ENCODE results near the gene ZBTB45.
A peak's percentile ranks its signal among the peaks of the same experiment; 100 is the strongest.

The ZBTB45 gene

GRCh38 chr19:58519355-58520256 is at the start of gene ZBTB45:
ZBTB45 (minus strand) TSS chr19:58519810; CDS start chr19:58517673, 2,137 bp downstream.
- DNase-seq: peak; percentile 96

DNA sequence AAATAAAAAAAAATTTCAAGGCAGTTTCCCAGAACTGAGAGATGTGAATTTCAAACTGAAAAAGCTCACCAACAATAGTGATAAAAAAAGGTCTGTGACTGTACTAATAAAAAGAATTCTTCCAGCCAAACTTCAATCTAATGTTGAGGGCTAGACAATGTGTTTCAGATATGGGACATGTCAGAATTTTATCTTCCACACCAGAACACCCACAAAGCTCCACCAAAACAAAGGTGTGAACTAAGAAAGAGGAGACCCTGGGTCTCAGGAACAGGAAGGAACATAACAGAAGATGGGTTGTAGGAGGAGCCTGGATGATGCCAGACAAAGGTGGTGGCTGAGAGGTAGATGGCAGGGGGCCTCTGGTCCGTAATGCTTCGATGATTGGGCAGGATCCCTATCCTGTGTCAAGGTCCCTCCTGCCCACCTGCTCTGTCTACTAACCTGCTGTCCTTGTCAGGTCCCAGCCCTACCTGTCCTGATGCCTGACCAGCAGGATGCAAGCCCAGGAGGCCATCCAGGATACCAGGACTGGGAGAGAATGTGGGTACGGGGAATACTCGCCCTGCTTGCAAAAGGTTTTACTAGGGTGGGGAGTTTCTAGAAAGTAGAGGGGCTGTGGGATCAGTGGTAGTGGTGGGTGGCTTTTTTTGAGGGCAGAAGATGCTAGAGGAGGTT is 49.0 kb upstream of the ZBTB45 start:
- DNase-seq: no peak

DNA sequence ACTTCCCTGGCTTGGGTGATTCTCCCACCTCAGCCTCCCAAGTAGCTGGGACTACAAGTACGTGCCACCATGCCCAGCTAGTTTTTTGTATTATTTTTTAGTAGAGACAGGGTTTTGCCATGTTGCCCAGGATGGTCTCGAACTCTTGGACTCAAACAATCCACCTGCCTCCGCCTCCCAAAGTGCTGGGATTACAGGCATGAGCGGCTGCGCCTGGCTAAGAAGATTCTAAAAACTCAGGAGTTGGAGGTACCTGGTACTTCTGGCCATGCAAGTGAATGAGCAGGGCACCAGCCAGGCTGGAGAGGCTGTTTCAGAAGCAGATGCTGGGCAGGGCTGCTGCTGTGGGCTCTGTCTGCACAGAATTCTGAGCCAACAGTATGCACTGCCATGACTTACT is 47.4 kb upstream of the ZBTB45 start:
- no peak for DNase-seq

- no peak for DNase-seq
Measured at GRCh38 chr19:58563823-58564222, 44.2 kb upstream of the ZBTB45 start.

GRCh38 chr19:58563034-58563573 is 43.5 kb upstream of the ZBTB45 start:
- no peak for DNase-seq

DNA sequence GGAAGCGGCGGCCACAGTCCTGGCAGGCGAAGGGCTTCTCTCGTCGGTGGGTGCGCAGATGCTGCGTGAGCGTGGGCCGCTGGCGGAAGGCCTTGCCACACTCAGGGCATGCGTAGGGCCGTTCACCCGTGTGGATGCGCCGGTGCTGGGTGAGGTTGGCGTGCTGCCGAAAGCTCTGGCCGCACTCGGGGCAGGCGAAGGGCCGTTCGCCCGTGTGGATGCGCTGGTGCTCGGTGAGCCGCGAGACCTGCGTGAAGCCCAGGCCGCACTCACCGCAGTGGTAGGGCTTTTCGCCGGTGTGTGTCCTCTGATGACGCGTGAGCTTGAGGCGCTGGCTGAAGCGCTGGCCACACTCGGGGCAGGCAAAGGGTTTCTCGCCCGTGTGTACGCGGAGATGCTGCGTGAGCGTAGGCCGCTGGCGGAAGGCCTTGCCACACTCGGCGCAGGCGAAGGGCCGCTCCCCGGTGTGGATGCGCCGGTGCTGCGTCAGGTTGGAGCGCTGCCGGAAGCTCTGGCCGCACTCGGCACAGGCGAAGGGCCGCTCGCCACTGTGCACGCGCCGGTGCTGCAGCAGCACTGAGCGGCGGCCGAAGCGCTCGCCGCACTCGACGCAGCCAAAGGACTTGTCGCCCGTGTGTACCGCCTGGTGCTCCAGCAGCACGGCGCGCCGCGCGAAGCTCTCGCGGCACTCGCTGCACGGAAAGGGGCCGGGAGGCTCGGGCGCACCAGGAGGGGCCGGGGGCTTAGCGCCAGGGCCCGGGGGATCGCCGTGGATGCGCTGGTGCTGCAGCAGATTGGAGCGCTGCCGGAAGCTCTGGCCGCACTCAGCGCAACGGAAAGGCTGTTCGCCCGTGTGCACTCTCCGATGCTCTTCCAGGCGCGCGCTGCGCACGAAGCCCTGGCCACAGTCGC is 42.8 kb upstream of the ZBTB45 start:
- DNase-seq: no peak

- DNase-seq: no peak
Measured at GRCh38 chr19:58561373-58562121, 41.9 kb upstream of the ZBTB45 start.

- DNase-seq: no peak
Measured at GRCh38 chr19:58560921-58561320, 41.3 kb upstream of the ZBTB45 start.

DNA sequence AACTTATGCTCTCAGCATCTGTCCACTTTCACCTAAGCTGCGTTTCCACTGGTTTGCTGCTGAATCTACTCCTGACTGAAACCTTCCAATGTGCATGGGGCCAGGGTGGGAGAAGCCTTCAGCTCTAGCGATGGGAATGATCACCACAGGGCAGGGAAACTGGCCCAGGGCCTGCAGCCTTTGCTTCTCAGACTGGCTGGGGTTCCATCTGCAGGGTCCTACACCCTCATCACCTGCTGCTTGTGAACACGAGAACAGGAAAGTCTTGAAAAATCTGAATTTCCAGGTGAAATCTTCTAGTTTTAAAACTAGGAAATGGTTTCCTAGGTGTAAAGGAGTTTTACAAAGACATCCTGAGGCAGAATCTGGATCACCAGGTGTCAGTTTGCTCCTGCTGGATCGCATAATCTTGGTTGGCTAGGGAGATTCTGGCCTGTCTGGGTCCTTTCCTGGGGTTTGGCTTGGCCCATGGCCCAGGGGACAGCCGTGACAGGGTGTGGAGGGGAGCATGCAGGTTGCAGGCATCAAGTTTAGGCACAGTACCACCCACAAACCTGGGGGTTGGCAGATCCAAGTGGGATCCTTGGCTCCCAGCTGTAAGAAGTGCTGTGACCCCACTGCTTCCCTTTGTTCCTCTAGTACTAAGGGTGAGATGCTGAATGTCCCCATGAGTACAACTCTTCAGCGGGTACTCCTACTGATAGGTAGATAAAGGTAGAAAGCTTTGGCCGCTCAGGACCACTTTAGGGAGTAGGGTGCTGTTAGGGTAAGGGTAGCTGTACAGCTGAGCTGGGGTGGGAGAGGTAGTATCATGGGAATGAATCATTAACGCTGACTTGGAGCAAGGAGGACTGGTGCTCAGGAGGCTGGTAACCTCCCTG is 40.6 kb upstream of the ZBTB45 start:
- no peak for DNase-seq

DNA sequence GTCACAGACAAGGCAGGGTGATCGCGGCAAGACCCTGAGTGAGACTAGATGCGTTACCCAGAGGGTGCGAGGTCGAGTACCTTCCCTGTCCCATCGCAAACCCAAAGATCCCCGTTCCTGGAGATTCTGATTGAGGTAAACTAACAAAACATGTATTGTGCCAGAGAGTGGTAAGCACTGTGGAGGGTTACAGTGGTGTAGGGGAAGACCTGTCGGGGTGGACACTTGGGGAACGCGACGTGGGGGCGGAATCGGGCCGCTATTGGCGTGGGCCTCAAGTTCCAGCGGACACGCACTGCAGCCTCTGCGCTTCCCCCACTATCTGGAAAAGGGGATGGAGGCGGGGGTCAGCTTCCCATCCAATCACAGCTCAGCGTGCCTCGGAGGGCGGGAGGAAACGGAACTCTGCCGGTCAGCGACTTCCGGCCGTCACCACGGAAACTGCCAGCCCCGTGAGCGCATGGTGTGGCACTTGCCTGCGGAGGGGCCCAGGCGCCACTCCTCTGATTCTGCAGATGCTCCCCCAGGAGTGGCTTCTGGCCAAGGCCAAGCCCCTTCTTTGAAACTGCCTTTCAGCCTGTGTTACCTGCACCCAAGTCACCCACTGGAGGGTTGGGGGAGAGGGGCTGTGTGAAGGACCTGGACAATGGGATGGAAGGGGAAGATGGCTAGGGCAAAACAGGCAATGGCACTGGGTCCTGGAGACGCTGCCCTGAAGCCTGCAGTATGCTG is 39.8 kb upstream of the ZBTB45 start:
- no peak for DNase-seq

DNA sequence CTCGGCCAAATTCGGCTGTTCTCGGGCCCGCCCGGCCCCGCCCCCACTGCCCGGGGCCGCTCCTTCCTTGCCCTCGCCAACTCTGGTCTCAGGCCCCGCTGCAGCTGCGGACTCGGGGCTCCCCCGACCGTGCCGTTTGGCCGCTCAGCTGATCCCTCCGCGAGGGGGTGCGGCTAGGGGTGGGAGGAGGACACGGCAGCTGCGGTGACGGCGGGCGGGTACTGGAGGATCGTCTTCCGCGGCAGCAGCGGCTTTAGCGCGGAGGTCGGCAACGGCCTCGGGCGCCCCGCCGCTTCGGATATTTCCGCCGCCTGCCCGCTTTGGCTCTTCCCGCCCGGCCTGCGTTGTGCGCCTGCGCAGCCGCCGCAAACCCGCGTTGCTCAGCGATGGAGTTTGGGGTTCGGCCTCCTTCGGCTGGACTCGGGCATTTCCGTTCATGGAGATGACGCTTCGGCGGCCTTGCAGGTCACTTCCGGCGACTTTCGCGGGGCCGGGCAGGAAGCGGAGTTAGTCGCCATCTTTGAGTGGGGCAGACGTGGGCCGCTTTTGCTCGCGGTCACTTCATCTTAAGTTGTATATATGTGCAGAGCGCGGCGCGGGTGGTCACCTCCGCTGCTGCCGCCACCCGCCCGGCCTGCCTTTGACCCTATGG is 39.1 kb upstream of the ZBTB45 start:
- DNase-seq: no peak

GRCh38 chr19:58558066-58558622 is 38.5 kb upstream of the ZBTB45 start, which contains the start of gene UBE2M:
UBE2M (minus strand) TSS chr19:58558611; CDS start chr19:58558381, 230 bp downstream.
- DNase-seq: no peak

GRCh38 chr19:58557221-58558065 is 37.8 kb upstream of the ZBTB45 start:
- no peak for DNase-seq

- no peak for DNase-seq
Measured at GRCh38 chr19:58556622-58557220, 37.1 kb upstream of the ZBTB45 start.

GRCh38 chr19:58555920-58556621 is 36.5 kb upstream of the ZBTB45 start:
- DNase-seq: no peak

DNA sequence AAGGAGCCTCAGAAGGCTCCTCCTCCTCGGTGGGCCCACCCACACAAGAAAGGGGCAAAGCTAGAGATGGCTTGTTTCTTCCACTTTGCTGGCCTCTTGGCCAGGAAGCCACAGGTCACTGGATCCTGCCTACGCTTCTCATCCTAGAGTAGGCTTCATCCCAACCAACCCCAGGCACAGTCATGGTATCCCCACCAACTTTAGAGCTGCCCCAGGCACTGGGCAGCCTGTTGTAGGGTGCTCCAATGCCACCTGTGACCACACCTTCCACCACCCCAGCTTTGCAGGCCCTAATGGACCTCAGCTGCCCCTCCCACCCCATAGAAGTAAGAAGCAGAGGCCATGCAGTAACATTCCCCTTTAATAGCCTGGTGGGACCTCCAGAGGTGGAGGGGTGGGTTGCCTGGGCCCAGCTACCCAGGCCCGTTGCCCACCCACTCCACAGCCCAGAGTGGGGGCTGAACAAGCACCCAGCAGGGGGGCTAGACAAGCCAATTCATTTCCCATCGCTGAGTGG is 35.8 kb upstream of the ZBTB45 start:
- no peak for DNase-seq

Measured in NCI-H1436 treated with DMSO at 0.1 percent for 48 hours (cell line).